SIG-M5 treated with dmso at 0.1 percent for 504 hours (cell line): ENCODE data around the gene NANOS3.
"Not testable (repeated sequence)": the region's sequence is repeated elsewhere in the genome, so short reads cannot be mapped to it uniquely, and the experiment has no call there.

ENCODE experiments used
- DNase-seq: peaks from one replicate; lab custom pipeline; 2025; ENCODE audit not compliant: unreplicated experiment; lab: John Stamatoyannopoulos, UW

NANOS3 gene

GRCh38 chr19:13843104-13843921, 33.6 kb upstream of the NANOS3 start:
- DNase-seq = no peak

GRCh38 chr19:13844130-13844631, 32.8 kb upstream of the NANOS3 start:
- no peak for DNase-seq

GRCh38 chr19:13846557-13847406, 30.2 kb upstream of the NANOS3 start:
- DNase-seq = peak; percentile 86

GRCh38 chr19:13847407-13848339, 29.3 kb upstream of the NANOS3 start:
- peak; percentile 77 for DNase-seq

GRCh38 chr19:13848340-13848677, 28.6 kb upstream of the NANOS3 start:
- no peak for DNase-seq

- no peak for DNase-seq
These were observed 27.9 kb upstream of the NANOS3 start for GRCh38 chr19:13848798-13849676.

GRCh38 chr19:13849991-13850909, 26.7 kb upstream of the NANOS3 start:
- DNase-seq = peak; percentile 52

- DNase-seq = peak; percentile 15
These were observed 25.8 kb upstream of the NANOS3 start for GRCh38 chr19:13850910-13851733.

GRCh38 chr19:13851734-13852114, 25.2 kb upstream of the NANOS3 start:
- not testable (repeated sequence) for DNase-seq

GRCh38 chr19:13852171-13852707, 24.7 kb upstream of the NANOS3 start:
- DNase-seq = not testable (repeated sequence)

- no peak for DNase-seq
These were observed 20.4 kb upstream of the NANOS3 start for GRCh38 chr19:13856497-13856896.

GRCh38 chr19:13859361-13859880, 17.5 kb upstream of the NANOS3 start:
- DNase-seq = no peak

GRCh38 chr19:13860679-13861391, 16.1 kb upstream of the NANOS3 start:
- DNase-seq = no peak

GRCh38 chr19:13861392-13861713, 15.6 kb upstream of the NANOS3 start:
- DNase-seq = no peak

- peak; percentile 65 for DNase-seq
These were observed 15.0 kb upstream of the NANOS3 start for GRCh38 chr19:13861714-13862531.

GRCh38 chr19:13864046-13864666, 12.8 kb upstream of the NANOS3 start:
- no peak for DNase-seq
